ENCODE data around the gene MAMDC2. TPM values are rescaled to one million over a fixed set of nuclear protein-coding genes. Genes with fewer than 3 reads are reported as not detected.
A peak's percentile ranks its signal among the peaks of the same experiment; 100 is the strongest.

Gene MAMDC2
- total RNA-seq, 1 experiment from 2014 or later, result 0.26 TPM

DNA sequence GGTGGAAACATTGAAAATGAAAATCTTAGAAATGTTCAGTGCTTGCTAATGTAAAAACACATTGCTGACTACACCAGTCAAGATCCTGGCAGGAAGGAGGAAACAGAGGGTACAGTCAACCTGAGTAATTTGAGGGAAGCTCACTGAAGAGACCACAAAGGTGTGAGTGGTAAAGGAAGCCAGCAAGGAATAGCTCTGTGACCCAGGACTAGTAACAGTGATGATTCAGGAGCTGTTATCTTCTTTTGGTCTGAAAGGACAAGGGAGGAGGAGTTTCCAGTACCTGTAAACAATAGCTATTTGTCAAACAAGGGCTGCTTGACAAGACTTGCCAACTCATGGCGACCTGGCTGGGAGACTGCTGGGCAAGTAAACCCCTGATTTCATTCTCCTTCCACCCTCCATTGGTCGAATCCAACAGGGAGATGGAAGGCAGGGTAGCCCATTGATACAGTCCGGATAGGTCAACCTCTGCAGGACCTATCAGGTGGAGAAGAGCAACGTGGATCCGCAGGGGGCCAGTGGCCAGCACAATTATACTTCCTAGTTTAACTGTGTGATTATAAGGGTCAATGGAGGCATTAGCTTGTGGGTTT lies 68.1 kb downstream of the MAMDC2 start:
- Mint-ChIP-seq H3K36me3 (ENCODE audit: insufficient read depth, unreplicated experiment) (no peaks in the 10 kb centered on the region), H3K4me3 (ENCODE audit: low read depth, unreplicated experiment) (no peak overlapping the region), H3K4me1 (ENCODE audit: low read depth, unreplicated experiment) (peaks cover 52% of the 10 kb centered on the region), H3K27ac (ENCODE audit: unreplicated experiment) (peak overlapping the region; percentile 24), H3K27me3 (ENCODE audit: unreplicated experiment) (no peaks in the 10 kb centered on the region), H3K9me3 (ENCODE audit: low read depth, unreplicated experiment) (no peaks in the 10 kb centered on the region)
- CTCF ChIA-PET, result interaction anchor here (0.8 to 4.4 kb wide), 4 partner anchors 130 to 491 kb away, joined by 3 to 52 read pairs (median 4); no protein-coding TSS in a partner anchor
- no TSS peak for BruUV-seq (replicated peaks)
- DNase-seq, result peak; percentile 8
- no peak for TF ChIP-seq CTCF (IDR thresholded peaks at IDR 0.05; ENCODE audit: unreplicated experiment)
- intact Hi-C loops (cut with micrococcal nuclease; ENCODE audit: unreplicated experiment), result loop anchor here (1.0 to 5.0 kb wide), 2 partner anchors 139 to 146 kb away; partner anchors contain the start of gene SMC5

DNA sequence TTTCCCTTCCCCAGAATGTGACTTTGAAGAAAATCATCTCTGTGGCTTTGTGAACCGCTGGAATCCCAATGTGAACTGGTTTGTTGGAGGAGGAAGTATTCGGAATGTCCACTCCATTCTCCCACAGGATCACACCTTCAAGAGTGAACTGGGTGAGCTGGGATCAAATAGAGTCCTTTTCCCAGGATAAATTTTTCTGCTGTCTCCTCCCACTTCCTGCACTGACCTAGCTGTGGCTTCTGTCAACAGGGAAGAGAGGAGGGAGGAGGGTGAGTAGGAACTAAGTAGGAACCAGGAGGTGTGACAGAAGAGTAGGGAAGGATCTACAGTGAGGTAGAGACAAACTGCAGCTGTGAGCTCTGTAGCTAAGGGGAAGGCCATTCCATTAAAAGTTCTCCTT lies 69.3 kb downstream of the MAMDC2 start:
- Mint-ChIP-seq H3K4me1 (ENCODE audit: low read depth, unreplicated experiment) (peaks cover 64% of the 10 kb centered on the region), H3K4me3 (ENCODE audit: low read depth, unreplicated experiment) (no peak overlapping the region), H3K9me3 (ENCODE audit: low read depth, unreplicated experiment) (no peaks in the 10 kb centered on the region), H3K36me3 (ENCODE audit: insufficient read depth, unreplicated experiment) (no peaks in the 10 kb centered on the region), H3K27me3 (ENCODE audit: unreplicated experiment) (no peaks in the 10 kb centered on the region), H3K27ac (ENCODE audit: unreplicated experiment) (peak overlapping the region; percentile 5)
- CTCF ChIA-PET, result interaction anchor here (0.7 to 4.4 kb wide), 4 partner anchors 99 to 191 kb away, joined by 3 to 52 read pairs (median 4); no protein-coding TSS in a partner anchor
- intact Hi-C loops (cut with micrococcal nuclease; ENCODE audit: unreplicated experiment), result loop anchor here (5.0 kb wide), 1 partner anchor 144 kb away; the partner anchor contains the start of gene SMC5
- no peak for TF ChIP-seq CTCF (IDR thresholded peaks at IDR 0.05; ENCODE audit: unreplicated experiment)
- no peak for DNase-seq
- BruUV-seq (replicated peaks), result no TSS peak

DNA sequence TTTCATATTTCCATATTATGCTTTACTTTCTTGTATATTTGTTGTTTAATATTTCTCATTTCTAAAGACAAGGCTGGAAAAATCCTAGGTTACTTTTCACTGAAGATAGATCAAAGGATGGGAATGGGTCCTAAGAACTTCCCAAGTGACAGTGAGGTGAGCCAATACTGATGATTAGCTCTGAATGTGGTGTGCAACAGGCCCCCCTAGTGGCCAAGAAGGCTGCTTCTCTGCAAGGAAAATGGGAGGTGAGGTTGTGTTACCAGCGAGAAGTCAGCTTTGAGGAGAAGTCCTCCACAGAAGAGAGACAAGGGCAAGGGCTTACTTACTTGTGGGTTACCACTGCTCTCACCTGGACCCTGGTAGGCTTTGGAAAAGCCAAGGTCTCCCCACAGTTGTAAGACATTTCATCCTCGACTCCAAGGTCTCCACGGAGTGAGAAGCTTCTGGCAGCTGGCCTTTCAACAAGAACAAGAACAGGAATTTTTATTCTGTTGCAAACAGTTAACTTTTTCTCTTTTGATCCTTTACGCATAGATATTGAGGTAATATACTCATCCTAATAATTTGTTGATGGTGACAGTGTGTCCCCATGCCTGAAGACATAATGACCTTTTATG lies 69.9 kb downstream of the MAMDC2 start:
- Mint-ChIP-seq H3K27me3 (ENCODE audit: unreplicated experiment) (no peaks in the 10 kb centered on the region), H3K4me3 (ENCODE audit: low read depth, unreplicated experiment) (no peak overlapping the region), H3K4me1 (ENCODE audit: low read depth, unreplicated experiment) (peaks cover 69% of the 10 kb centered on the region), H3K36me3 (ENCODE audit: insufficient read depth, unreplicated experiment) (no peaks in the 10 kb centered on the region), H3K27ac (ENCODE audit: unreplicated experiment) (no peak overlapping the region), H3K9me3 (ENCODE audit: low read depth, unreplicated experiment) (no peaks in the 10 kb centered on the region)
- intact Hi-C loops (cut with micrococcal nuclease; ENCODE audit: unreplicated experiment), result loop anchor here (5.0 kb wide), 1 partner anchor 144 kb away; the partner anchor contains the start of gene SMC5
- BruUV-seq (replicated peaks), result no TSS peak
- DNase-seq, result peak; percentile 63
- TF ChIP-seq CTCF (IDR thresholded peaks at IDR 0.05; ENCODE audit: unreplicated experiment), result no peak
- CTCF ChIA-PET, result interaction anchor here (0.5 to 4.4 kb wide), 7 partner anchors 100 to 1239 kb away, joined by 3 to 52 read pairs (median 4); no protein-coding TSS in a partner anchor

DNA sequence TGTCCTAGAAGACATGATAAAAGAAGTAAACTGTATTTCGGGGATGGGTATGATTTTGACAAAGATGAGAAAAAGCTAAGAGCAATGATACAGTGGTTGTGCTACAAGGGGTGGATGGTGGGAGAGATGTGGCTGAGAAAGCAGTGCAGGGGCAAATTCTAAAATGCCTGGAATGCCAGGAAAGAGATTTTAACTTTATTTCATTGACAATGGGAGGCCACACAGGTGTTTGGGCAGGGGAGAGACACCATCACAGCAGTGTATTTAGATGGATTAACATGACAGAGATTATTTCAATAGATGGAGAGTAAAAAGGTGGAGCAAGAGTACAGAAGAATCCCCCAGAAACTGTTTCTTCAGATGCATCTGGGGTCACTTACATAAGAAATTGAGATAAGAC lies 71.2 kb downstream of the MAMDC2 start:
- BruUV-seq (replicated peaks), result no TSS peak
- no peak overlapping the region for H3K4me3 Mint-ChIP-seq (ENCODE audit: low read depth, unreplicated experiment)
- CTCF ChIA-PET, result interaction anchor here (4.4 kb wide), 1 partner anchor 144 kb away, joined by 52 read pairs; no protein-coding TSS in a partner anchor

More for the DNA sequence above, 71.2 kb downstream of the MAMDC2 start:
- Mint-ChIP-seq H3K9me3 (ENCODE audit: low read depth, unreplicated experiment) (no peaks in the 10 kb centered on the region), H3K27me3 (ENCODE audit: unreplicated experiment) (no peaks in the 10 kb centered on the region), H3K4me1 (ENCODE audit: low read depth, unreplicated experiment) (peaks cover 75% of the 10 kb centered on the region), H3K27ac (ENCODE audit: unreplicated experiment) (no peak overlapping the region), H3K36me3 (ENCODE audit: insufficient read depth, unreplicated experiment) (no peaks in the 10 kb centered on the region)
- intact Hi-C loops (cut with micrococcal nuclease; ENCODE audit: unreplicated experiment), result loop anchor here (5.0 kb wide), 1 partner anchor 142 kb away; the partner anchor contains the start of gene SMC5
- DNase-seq, result no peak
- no peak for TF ChIP-seq CTCF (IDR thresholded peaks at IDR 0.05; ENCODE audit: unreplicated experiment)

Data from Calu3 (cell line).